Measurements from ENCODE around the gene KRT79. TPM values are rescaled to one million over a fixed set of nuclear protein-coding genes. Genes with fewer than 3 reads are reported as not detected.

The KRT79 gene
- total and polyA plus RNA-seq, 9 of the 15 experiments (the other 6 are each of a cell fraction or from before 2014, with no cell fraction given): 0.03 to 2.3 (median 0.23) TPM; not detected in 2

GRCh38 chr12:52778833-52779232 lies 55.3 kb downstream of the KRT79 start:
- in situ Hi-C loops (cut with MboI): no loop called here
- POLR2A ChIA-PET: interaction anchor here (0.6 kb wide), 1 partner anchor 544 kb away, joined by 3 read pairs; no protein-coding TSS in a partner anchor
- TF ChIP-seq NCOA4 (IDR thresholded peaks at IDR 0.05; ENCODE audit: partially characterized antibody) (no peak), MTA3 (IDR thresholded peaks at IDR 0.05; ENCODE audit: borderline replicate concordance) (no peak), SREBF2 (CRISPR knock-in tag; IDR thresholded peaks at IDR 0.05) (no peak), PURB (CRISPR knock-in tag; IDR thresholded peaks at IDR 0.05; ENCODE audit: low read depth) (no peak), SMARCE1 (IDR thresholded peaks at IDR 0.05) (no peak), NRF1 (conservative IDR thresholded peaks at IDR 0.05 in 1 of 2, IDR thresholded peaks at IDR 0.05 in 1 of 2) (no peak), HDAC1 (IDR thresholded peaks at IDR 0.05) (no peak), CHAMP1 (IDR thresholded peaks at IDR 0.05) (no peak), THAP12 (CRISPR knock-in tag; IDR thresholded peaks at IDR 0.05) (no peak), FOXM1 (IDR thresholded peaks at IDR 0.05; ENCODE audit: low read depth) (no peak), FOXM1 (CRISPR knock-in tag; IDR thresholded peaks at IDR 0.05; ENCODE audit: low read depth) (no peak), MLLT1 (IDR thresholded peaks at IDR 0.05) (no peak), FOXP1 (CRISPR knock-in tag; IDR thresholded peaks at IDR 0.05) (no peak)
- TF ChIP-seq, protein P1, sequence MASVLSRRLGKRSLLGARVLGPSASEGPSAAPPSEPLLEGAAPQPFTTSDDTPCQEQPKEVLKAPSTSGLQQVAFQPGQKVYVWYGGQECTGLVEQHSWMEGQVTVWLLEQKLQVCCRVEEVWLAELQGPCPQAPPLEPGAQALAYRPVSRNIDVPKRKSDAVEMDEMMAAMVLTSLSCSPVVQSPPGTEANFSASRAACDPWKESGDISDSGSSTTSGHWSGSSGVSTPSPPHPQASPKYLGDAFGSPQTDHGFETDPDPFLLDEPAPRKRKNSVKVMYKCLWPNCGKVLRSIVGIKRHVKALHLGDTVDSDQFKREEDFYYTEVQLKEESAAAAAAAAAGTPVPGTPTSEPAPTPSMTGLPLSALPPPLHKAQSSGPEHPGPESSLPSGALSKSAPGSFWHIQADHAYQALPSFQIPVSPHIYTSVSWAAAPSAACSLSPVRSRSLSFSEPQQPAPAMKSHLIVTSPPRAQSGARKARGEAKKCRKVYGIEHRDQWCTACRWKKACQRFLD (CRISPR knock-in tag; IDR thresholded peaks at IDR 0.05): no peak
- TF ChIP-seq, protein P2, sequence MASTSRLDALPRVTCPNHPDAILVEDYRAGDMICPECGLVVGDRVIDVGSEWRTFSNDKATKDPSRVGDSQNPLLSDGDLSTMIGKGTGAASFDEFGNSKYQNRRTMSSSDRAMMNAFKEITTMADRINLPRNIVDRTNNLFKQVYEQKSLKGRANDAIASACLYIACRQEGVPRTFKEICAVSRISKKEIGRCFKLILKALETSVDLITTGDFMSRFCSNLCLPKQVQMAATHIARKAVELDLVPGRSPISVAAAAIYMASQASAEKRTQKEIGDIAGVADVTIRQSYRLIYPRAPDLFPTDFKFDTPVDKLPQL (IDR thresholded peaks at IDR 0.05; ENCODE audit: extremely low read depth, insufficient read length): no peak

More at GRCh38 chr12:52778833-52779232, 55.3 kb downstream of the KRT79 start:
- no peak overlapping the region for H3K9ac ChIP-seq (ENCODE audit: insufficient read depth in 1 of 2, low read depth in 2 of 2, low read length in 2 of 2)
- H3K4me1 ChIP-seq (replicated peaks in 1 of 2; ENCODE audit: control insufficient read depth in 2 of 2, insufficient read depth in 2 of 2, low read length in 2 of 2): no peaks in the 10 kb centered on the region
- intact Hi-C loops (cut with micrococcal nuclease): no loop called here
- CTCF ChIA-PET (ENCODE audit: low intra/inter-chr PET ratio): no interaction called here
- FAIRE-seq: no peak
- no TSS peak for BruUV-seq (replicated peaks)
- H2AFZ ChIP-seq (ENCODE audit: low read depth, low read length): no peak overlapping the region
- ATAC-seq: no peak
- no peak overlapping the region for H3K4me2 ChIP-seq (ENCODE audit: insufficient read depth, low read length)
- no peaks in the 10 kb centered on the region for H3K9me1 ChIP-seq (ENCODE audit: control insufficient read depth, insufficient read depth, low read length)
- DNase-seq (ENCODE audit: extremely low read depth in 1 of 4, low spot score in 3 of 4): no peak
- H3K36me3 ChIP-seq (ENCODE audit: control insufficient read depth, insufficient read depth, low read length): no peaks in the 10 kb centered on the region
- H3K9me3 ChIP-seq (replicated peaks; ENCODE audit: control insufficient read depth, insufficient read depth, low read depth, low read length): no peaks in the 10 kb centered on the region
- no peaks in the 10 kb centered on the region for H3K79me2 ChIP-seq (ENCODE audit: control insufficient read depth, insufficient read depth, low read length)
- no peak overlapping the region for H3K4me3 ChIP-seq
- 3% methylated on average over 2 of the region's 2 CpGs for WGBS (ENCODE audit: insufficient coverage, low coverage, missing lambda C conversion rate)
- no peaks in the 10 kb centered on the region; the same call in none of the 2 replicates for H4K20me1 ChIP-seq (replicated peaks; ENCODE audit: control insufficient read depth, insufficient read depth, low read length)
- H3K27ac ChIP-seq (ENCODE audit: extremely low read depth, low read depth, low read length): no peak overlapping the region
- peaks cover 28 to 60% of the 10 kb centered on the region in 2 experiments; a peak in 4 of 5 replicates for H3K27me3 ChIP-seq (ENCODE audit: control insufficient read depth in 2 of 2, insufficient read depth in 2 of 2, low read length in 2 of 2)

All from K562 (cell line).